Ramos (cell line): ENCODE results near the gene SLC27A6.
"Not testable (repeated sequence)": the region's sequence is repeated elsewhere in the genome, so short reads cannot be mapped to it uniquely, and the experiment has no call there.

Experiments used
- in situ Hi-C: fragments of 300-500 bp; cut with MboI; formaldehyde crosslinking; loops from one replicate; pipeline ENCODE4 v1.14.3; 2022; ENCODE audit warnings: low sequenced_read_pairs; ENCODE audit not compliant: unreplicated experiment

SLC27A6 gene, protein sequence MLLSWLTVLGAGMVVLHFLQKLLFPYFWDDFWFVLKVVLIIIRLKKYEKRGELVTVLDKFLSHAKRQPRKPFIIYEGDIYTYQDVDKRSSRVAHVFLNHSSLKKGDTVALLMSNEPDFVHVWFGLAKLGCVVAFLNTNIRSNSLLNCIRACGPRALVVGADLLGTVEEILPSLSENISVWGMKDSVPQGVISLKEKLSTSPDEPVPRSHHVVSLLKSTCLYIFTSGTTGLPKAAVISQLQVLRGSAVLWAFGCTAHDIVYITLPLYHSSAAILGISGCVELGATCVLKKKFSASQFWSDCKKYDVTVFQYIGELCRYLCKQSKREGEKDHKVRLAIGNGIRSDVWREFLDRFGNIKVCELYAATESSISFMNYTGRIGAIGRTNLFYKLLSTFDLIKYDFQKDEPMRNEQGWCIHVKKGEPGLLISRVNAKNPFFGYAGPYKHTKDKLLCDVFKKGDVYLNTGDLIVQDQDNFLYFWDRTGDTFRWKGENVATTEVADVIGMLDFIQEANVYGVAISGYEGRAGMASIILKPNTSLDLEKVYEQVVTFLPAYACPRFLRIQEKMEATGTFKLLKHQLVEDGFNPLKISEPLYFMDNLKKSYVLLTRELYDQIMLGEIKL

GRCh38 chr5:128965011-128965637 lies at the start of gene SLC27A6:
Gene SLC27A6, plus strand, starts transcription at chr5:128965488. Its CDS starts 650 bp downstream, at chr5:128966138.
- in situ Hi-C loops, result no loop called here

DNA sequence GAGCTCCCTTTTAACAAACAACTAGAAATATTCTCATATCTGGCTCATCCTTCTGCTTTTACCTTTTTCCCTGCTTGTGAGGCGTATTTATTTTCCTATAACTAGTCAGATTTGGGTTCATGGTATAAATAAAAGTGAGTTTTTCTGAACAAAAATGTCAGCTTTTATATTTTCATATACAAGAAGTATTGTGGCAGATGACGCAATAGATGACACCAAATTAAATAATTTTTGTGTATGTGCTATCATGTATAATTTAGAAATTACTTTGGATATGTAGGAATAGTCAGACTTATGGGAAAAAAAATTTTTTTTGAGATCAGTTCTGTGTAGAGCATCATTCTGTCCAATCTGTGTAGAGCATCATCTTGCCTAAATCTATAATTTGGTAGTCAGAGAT lies 45.7 kb upstream of the SLC27A6 start:
- in situ Hi-C loops, result no loop called here

GRCh38 chr5:128920345-128921215 lies 44.7 kb upstream of the SLC27A6 start:
- in situ Hi-C loops, result no loop called here

DNA sequence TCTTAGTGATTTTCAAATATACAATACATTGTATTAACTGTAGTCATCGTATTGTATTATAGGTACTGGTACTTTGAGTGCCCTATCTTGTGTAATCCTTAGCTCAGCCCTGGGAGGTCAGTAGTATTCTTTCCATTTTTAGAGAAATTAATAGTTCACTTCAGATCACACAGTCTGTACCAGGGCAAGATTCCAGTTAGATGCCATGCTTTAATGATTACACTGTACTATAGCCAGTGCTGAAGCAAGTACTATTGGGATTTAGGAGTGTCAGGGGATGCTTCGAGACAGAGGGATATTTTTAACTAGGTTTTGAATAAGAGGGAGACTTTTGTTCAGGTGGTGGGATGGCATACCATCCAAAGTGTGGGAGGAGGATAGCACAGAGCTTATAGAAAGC lies 41.0 kb upstream of the SLC27A6 start:
- in situ Hi-C loops, result no loop called here

DNA sequence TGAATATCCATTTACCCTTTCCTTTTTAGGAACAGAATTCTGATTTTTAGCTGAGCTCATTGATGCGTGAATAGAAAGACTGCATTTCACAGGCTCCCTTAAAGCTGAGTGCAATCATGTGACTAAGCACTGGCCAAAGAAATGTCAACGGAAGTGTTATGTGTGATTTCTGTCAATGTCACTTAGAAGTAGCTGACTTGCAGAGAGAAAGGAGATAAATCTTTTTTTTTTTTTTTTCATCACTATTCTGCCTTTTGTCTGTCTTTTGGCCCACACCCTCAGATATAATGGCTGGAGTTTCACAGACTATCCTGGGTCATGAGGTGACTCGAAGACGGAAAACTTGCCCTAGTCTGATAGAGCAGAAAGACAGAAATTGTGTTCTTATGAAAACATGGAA lies 39.3 kb upstream of the SLC27A6 start:
- in situ Hi-C loops, result no loop called here

DNA sequence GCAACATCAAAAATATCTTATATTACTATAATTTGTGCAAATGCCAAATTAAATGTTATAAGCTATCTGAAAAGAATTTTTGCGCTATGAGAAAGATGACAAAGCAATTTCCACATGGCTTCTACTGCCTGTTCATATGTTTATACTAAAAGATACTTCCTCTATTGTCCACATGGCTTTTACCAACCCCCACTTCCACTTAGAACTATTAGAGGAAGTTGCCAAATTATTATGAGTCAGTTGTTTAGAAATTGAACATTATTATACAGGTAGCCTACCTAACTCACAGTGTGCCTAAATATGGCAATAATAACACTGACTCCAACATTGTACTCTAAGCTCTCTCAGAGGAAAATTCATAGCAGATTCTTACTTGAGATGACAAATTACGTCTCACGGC lies 37.6 kb upstream of the SLC27A6 start:
- in situ Hi-C loops, result no loop called here

- in situ Hi-C loops, result not testable (repeated sequence)
Observed at GRCh38 chr5:128932232-128932631, 33.1 kb upstream of the SLC27A6 start.

DNA sequence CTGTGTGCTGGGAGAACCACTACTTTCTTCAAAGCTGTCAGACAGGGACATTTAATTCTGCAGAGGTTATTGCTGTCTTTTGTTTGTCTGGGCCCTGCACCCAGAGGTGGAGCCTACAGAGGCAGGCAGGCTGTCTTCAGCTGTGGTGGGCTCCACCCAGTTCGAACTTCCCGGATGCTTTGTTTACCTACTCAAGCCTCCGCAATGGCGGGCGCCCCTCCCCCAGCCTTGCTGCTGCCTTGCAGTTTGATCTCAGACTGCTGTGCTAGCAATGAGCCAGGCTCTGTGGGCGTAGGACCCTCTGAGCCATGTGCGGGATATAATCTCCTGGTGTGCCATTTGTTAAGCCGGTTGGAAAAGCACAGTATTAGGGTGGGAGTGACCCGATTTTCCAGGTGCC lies 22.2 kb upstream of the SLC27A6 start:
- in situ Hi-C loops, result not testable (repeated sequence)

GRCh38 chr5:128949847-128950546 lies 15.3 kb upstream of the SLC27A6 start:
- in situ Hi-C loops, result no loop called here

- in situ Hi-C loops, result not testable (repeated sequence)
Observed at GRCh38 chr5:128951301-128951700, 14.0 kb upstream of the SLC27A6 start.

- in situ Hi-C loops, result no loop called here
Observed at GRCh38 chr5:128956164-128956563, 9.1 kb upstream of the SLC27A6 start.

DNA sequence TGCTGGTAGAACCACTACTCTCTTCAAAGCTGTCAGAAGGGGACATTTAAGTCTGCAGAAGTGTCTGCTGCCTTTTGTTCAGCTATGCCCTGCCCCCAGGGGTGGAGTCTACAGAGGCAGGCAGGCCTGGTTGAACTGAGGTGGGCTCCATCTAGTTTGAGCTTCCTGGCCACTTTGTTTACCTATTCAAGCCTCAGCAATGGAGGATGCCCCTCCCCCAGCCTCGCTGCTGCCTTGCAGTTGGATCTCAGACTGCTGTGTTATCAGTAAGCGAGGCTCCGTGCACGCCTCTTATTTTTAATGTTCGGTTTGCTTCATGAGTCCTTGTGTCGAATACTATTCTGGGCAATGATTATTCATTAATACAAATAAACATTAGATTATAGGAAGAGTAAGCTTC lies 3.1 kb upstream of the SLC27A6 start:
- in situ Hi-C loops, result no loop called here

- in situ Hi-C loops, result no loop called here
Observed at GRCh38 chr5:128965638-128966302, 482 bp downstream of the SLC27A6 start.

DNA sequence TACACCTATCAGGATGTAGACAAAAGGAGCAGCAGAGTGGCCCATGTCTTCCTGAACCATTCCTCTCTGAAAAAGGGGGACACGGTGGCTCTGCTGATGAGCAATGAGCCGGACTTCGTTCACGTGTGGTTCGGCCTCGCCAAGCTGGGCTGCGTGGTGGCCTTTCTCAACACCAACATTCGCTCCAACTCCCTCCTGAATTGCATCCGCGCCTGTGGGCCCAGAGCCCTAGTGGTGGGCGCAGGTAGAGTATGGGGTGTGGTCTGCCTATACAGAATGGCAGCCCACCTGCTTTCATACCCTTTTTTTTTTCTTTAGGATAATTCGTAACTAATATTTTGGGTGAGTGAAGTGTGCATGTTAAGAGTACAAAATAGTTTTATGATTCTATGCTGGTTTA lies 1.1 kb downstream of the SLC27A6 start:
- in situ Hi-C loops, result no loop called here

DNA sequence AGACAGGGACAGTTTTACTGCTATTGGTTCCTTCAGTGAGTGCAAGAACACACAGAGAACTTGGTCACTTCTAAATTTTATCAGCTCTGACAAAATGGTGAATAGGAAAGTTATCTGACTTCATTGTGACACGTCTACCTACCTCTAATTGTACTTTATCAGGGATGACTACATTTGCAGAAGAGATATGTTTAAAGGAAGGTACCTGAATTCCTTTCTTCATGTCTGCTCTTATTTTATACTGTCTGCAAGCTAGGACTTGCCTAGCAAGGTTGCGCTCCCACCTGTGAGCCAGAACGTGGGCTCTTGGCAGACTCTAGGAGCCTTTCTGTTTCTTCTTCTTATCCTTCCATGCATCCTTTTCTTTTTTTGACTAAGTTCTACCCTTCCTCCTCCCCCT lies 1.6 kb downstream of the SLC27A6 start:
- in situ Hi-C loops, result no loop called here

GRCh38 chr5:128973244-128973643 lies 8.0 kb downstream of the SLC27A6 start:
- in situ Hi-C loops, result no loop called here

DNA sequence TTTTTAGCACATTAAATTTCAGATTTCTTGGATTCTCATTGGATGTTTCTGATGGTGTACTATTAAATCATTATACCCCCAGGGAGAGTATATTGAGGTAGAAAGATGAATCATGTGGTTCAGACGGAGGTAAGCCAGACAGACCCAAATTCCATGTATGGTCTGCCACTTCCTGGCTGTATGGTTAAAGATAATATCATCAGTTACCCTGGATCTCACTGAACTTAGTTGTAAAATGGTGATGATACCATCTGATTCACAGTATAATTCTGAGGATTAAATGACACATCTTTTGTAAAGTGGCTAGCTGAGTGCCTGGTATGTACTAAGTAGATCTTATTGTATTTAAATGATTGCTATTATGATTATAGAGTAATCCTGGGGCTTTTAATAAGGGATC lies 9.3 kb downstream of the SLC27A6 start:
- in situ Hi-C loops, result no loop called here

- in situ Hi-C loops, result no loop called here
Observed at GRCh38 chr5:128979761-128980160, 14.5 kb downstream of the SLC27A6 start.

GRCh38 chr5:128980917-128981316 lies 15.6 kb downstream of the SLC27A6 start:
- in situ Hi-C loops, result no loop called here
